M059J (cell line): ENCODE results near the gene TRIM38. TPM values are rescaled to one million over a fixed set of nuclear protein-coding genes. Genes with fewer than 3 reads are reported as not detected.

Source experiments
- DNase-seq: peaks from one replicate; pipeline ENCODE4 v3.0.0-alpha.2; 2012; ENCODE audit warnings: low read depth
- total RNA-seq: library from RNA; depleted of rRNA; stranded (reverse); fragments of >200 nt; shearing (Covaris generic); gene quantifications from 2 replicates; pipeline ENCODE4 v1.2.3, GENCODE V29; 2014; rRNA removed

TRIM38 gene
- total RNA-seq, 1 experiment from 2014 or later, result 13.9 TPM

- peak; percentile 100 for DNase-seq
Measured at GRCh38 chr6:26026833-26027490, 64.4 kb downstream of the TRIM38 start.

- peak; percentile 45 for DNase-seq
Measured at GRCh38 chr6:26027491-26028211, 65.0 kb downstream of the TRIM38 start.

DNA sequence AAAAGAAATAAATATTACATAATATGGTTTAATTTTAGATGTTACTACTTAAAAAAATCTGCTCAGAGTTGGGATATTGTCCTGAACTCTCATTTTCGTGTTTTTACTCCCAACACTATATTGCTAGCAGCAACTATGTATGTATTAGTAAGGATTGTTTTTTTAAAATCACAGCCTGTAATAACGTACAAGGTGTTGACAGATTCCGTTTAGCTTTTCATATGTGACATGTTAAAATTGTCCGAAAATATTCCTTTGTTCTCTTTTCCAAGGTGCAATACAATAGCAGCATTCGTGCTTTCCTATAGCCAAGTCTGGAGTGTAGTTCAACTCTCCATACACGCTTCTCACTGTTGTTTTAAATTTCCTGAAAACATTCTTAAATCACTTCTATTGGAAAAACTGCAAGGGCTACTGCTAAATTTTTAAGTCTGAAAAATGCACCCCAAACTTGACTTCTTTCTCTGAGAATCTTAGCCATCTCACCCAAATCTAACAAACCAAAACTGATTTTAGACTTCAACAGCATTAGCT, 65.7 kb downstream of the TRIM38 start:
- no peak for DNase-seq

- DNase-seq, result peak; percentile 89
Measured at GRCh38 chr6:26028746-26029569, 66.4 kb downstream of the TRIM38 start.

DNA sequence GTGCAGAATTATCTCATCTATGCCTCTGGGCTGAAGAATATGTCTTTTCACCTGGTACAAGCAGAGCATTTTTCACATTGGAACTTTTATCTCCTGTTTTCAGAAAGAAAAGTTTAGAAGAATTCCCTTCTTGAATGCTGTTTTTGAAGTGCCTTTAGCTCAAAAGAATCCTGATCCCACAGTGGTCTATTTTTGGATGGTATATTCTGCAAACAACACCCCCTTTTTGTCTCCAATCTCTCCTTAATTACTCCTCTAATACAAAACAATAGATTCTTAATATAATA, 66.9 kb downstream of the TRIM38 start:
- no peak for DNase-seq

DNA sequence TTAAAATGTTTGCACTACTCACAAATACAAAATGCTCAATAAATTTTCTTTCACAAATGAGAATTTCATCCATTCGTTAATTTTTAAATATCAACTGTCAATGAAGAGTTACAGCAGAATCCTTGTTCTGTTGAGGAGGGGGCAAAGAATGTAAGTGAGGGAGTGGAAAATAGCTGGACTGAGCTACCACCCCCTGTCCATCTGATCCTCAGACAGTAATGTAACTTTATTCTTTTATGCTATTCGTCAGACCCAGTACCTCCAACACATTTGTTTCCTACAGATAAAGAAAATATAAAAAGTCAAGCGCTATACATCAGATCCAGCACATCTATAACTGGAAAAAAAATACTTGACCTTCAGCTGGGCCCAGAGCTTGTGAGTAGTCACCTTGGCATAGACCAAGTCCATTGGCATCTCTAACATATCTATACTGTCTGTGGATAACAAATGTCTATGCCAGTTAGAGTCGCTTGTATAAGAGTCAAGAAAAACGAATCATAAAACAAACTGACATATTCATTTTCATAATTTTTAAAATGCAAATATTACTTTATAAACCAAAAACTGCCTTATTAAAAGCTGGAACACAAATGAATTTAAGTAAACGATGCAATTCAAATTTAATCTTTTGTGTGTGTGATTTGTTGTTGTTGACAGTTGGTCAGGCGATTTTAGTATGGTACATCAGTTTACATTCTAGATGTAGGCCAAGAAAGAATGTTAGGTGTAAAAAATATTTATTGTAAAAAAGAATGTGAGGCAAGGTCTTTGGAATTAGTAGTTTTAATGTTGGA, 67.5 kb downstream of the TRIM38 start:
- peak; percentile 60 for DNase-seq

- peak; percentile 64 for DNase-seq
Measured at GRCh38 chr6:26030716-26031115, 68.1 kb downstream of the TRIM38 start.

DNA sequence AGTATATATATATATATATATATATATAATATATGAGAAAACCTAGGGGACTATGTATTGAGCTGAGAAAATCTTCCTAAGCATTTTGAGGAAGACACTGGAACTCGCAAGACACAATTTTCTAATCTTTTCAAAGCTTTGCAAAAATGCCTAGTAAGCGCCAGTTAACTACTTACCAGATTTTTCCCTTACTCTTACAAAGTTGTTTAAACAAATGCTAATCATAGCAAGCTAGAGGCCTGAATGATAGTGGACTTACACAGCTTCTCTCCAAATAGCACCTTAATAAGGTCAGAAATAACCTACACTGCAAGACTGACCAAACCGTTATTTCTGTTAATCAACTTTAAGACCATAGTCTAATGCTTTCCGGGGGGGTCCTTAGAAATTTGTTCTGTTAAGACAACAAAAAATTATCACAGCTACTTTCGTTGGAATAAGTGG, 68.6 kb downstream of the TRIM38 start:
- peak; percentile 62 for DNase-seq

DNA sequence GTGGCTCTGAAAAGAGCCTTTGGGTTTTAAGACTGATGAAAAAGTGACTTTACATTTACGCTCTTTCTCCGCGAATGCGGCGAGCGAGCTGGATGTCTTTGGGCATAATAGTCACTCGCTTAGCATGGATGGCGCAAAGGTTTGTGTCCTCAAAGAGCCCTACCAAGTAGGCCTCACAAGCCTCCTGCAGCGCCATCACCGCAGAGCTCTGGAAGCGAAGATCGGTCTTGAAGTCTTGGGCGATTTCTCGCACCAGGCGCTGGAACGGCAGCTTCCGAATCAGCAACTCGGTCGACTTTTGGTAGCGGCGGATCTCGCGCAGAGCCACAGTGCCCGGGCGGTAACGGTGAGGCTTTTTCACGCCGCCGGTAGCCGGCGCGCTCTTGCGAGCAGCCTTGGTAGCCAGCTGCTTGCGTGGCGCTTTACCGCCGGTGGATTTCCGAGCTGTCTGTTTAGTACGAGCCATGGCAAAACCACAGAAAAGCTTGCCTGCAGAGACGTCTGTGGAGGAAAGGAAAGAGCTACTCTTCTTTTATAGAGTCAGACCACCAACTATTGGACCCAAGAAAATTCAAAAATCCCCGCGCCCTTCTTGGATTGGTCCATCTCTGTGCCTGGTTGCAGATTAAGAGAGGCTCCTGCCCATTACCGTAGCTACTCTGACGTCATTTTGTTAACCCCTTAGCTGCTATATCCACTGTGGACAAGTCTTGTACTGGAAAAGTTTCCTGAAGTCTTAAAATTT, 69.2 kb downstream of the TRIM38 start:
- DNase-seq, result peak; percentile 100

DNA sequence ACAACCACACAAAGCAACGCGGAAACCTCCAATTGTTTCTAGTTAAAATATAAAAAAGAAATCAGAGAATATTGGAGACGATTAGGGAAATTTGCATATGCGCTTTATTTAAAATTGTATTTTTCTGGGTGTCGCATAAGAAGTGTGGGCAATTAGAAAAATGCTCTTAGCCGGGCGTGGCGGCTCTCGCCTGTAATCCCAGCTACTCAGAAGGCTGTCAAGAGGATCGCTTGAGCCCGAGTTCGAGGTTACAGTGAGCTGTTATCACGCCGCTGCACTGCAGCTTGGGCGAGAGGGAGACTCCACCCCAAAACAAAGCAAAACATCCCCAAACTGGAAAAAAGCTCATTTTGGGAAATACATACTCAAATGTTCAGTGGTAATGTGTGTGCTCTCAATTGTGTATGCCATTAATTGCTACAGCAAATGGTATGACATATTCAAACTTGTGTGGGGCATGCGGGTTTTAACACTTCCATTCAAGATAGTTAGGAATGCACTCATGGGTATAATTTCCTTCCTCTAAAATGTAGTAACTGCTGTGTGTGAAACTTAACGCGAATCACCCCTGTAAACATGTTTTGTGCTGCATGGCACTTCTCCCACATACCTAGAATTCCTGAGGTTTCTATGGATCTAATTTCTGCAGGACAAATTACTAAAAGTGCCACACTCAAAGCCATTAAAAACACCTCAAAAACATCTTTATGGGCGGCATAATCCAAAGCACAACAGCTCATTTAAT, 69.9 kb downstream of the TRIM38 start:
- DNase-seq, result peak; percentile 88

- peak; percentile 99 for DNase-seq
Measured at GRCh38 chr6:26033085-26033940, 70.7 kb downstream of the TRIM38 start.

DNA sequence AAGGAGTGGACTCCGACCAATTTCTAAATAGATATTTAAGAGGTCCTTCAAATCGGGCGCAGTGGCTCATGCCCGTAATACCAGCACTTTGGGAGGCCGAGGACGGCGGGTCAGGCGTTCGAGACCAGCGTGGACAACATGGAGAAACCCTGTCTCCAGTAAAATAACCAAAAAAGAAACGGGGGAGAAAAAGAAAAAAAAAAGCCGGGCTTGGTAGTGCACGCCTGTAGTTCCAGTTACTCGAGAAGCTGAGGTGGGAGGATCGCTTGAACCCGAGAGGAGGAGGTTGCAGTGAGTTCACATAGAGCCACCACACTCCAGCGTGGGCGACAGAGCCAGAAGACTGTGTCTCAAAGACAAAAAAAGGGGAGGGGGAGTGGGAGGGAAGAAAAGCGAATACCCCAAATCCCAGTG, 71.3 kb downstream of the TRIM38 start:
- DNase-seq, result no peak

- no peak for DNase-seq
Measured at GRCh38 chr6:26034905-26035304, 72.3 kb downstream of the TRIM38 start.

Other genes with a start within 250 kb of the TRIM38 start
- gene SLC17A4, start 208.1 kb upstream of the TRIM38 start, total RNA-seq, result not detected in 2 replicates
- gene SLC17A1, start 130.8 kb upstream of the TRIM38 start, total RNA-seq, result not detected in 2 replicates
- not detected in 2 replicates for gene SLC17A3, start 88.6 kb upstream of the TRIM38 start, total RNA-seq
- gene SLC17A2, start 32.1 kb upstream of the TRIM38 start, total RNA-seq, result not detected in 2 replicates
- 16.9 and 20.6 TPM in 2 replicates for gene HFE, start 124.6 kb downstream of the TRIM38 start, total RNA-seq